GM08714 (cell line): ENCODE measurements around the gene SLC18A3.

Experiments
- H3K4me3 ChIP-seq: fragments of 200-500 bp; sonication (Bioruptor generic); 2 replicates; pipeline ENCODE4 v1.5.1; 2014; ENCODE audit warnings: mild to moderate bottlenecking, low read length, inconsistent platforms
- ZNF274 ChIP-seq: IDR thresholded peaks from 2 replicates; pipeline ENCODE4 v1.6.1; 2012; ENCODE audit warnings: mild to moderate bottlenecking, low read depth, low read length

SLC18A3 gene

GRCh38 chr10:49610114-49610457 lies at the start of gene SLC18A3:
SLC18A3 (plus strand) TSS chr10:49610310; CDS start chr10:49610741, 431 bp downstream.
- no peak within 1 kb of the TSS for H3K4me3 ChIP-seq
- TF ChIP-seq ZNF274, result no peak

GRCh38 chr10:49560526-49560925 lies 49.6 kb upstream of the SLC18A3 start:
- no peak for TF ChIP-seq ZNF274
- no peak overlapping the region for H3K4me3 ChIP-seq

GRCh38 chr10:49562893-49563292 lies 47.2 kb upstream of the SLC18A3 start:
- no peak for TF ChIP-seq ZNF274
- H3K4me3 ChIP-seq, result no peak overlapping the region

GRCh38 chr10:49564461-49565009 lies 45.6 kb upstream of the SLC18A3 start:
- no peak for TF ChIP-seq ZNF274
- H3K4me3 ChIP-seq, result no peak overlapping the region

GRCh38 chr10:49567810-49568209 lies 42.3 kb upstream of the SLC18A3 start:
- no peak overlapping the region for H3K4me3 ChIP-seq
- no peak for TF ChIP-seq ZNF274

- no peak for TF ChIP-seq ZNF274
- no peak overlapping the region for H3K4me3 ChIP-seq
Measured at GRCh38 chr10:49568235-49568634, 41.9 kb upstream of the SLC18A3 start.

- TF ChIP-seq ZNF274, result no peak
- H3K4me3 ChIP-seq, result no peak overlapping the region
Measured at GRCh38 chr10:49569031-49569631, 41.0 kb upstream of the SLC18A3 start.

- no peak for TF ChIP-seq ZNF274
- H3K4me3 ChIP-seq, result no peak overlapping the region
Measured at GRCh38 chr10:49571388-49571787, 38.7 kb upstream of the SLC18A3 start.

- H3K4me3 ChIP-seq, result no peak overlapping the region
- TF ChIP-seq ZNF274, result no peak
Measured at GRCh38 chr10:49572594-49573114, 37.5 kb upstream of the SLC18A3 start.

- TF ChIP-seq ZNF274, result no peak
- no peak overlapping the region for H3K4me3 ChIP-seq
Measured at GRCh38 chr10:49575489-49576072, 34.5 kb upstream of the SLC18A3 start.

- no peak for TF ChIP-seq ZNF274
- no peak overlapping the region for H3K4me3 ChIP-seq
Measured at GRCh38 chr10:49577182-49577925, 32.8 kb upstream of the SLC18A3 start.

- H3K4me3 ChIP-seq, result no peak overlapping the region
- TF ChIP-seq ZNF274, result no peak
Measured at GRCh38 chr10:49578392-49578791, 31.7 kb upstream of the SLC18A3 start.

- TF ChIP-seq ZNF274, result no peak
- H3K4me3 ChIP-seq, result no peak overlapping the region
Measured at GRCh38 chr10:49579621-49580020, 30.5 kb upstream of the SLC18A3 start.

- TF ChIP-seq ZNF274, result no peak
- no peak overlapping the region for H3K4me3 ChIP-seq
Measured at GRCh38 chr10:49585387-49585786, 24.7 kb upstream of the SLC18A3 start.

- TF ChIP-seq ZNF274, result no peak
- no peak overlapping the region for H3K4me3 ChIP-seq
Measured at GRCh38 chr10:49587981-49588380, 22.1 kb upstream of the SLC18A3 start.
